Activated CD8-positive, alpha-beta memory T cell treated with anti-CD3 and anti-CD28 coated beads, Interleukin-2, amount 10 ng/mL, durations not matched to agents 7 days and 5 days (primary cell): Measurements from ENCODE around the gene PHKA1. TPM values are rescaled to one million over a fixed set of nuclear protein-coding genes. Genes with fewer than 3 reads are reported as not detected.
"Not testable (repeated sequence)": the region's sequence is repeated elsewhere in the genome, so short reads cannot be mapped to it uniquely, and the experiment has no call there.

Experiments used
- ATAC-seq: fragments of 150-1000 bp; cut with Tn5 transposase; one replicate; pipeline ENCODE4 v1.10.0; 2021; ENCODE audit warnings: moderate library complexity
- CTCF ChIA-PET: fragments of 350-600 bp; sonication (Branson Sonifier 250); formaldehyde crosslinking; loops from one replicate; lab custom pipeline; 2021; ENCODE audit warnings: antibody characterized with exemption; lab: Charles Lee
- DNase-seq: peaks from one replicate; pipeline ENCODE4 v3.0.0-alpha.2; 2020
- H3K27ac Mint-ChIP-seq: one replicate; pipeline ENCODE4 v1.8.0; 2021; ENCODE audit warnings: mild to moderate bottlenecking, mixed read lengths
- H3K27me3 Mint-ChIP-seq: one replicate; pipeline ENCODE4 v1.8.0; 2021; ENCODE audit warnings: mixed read lengths
- H3K36me3 Mint-ChIP-seq: one replicate; pipeline ENCODE4 v1.8.0; 2021; ENCODE audit warnings: mild to moderate bottlenecking, mixed read lengths
- H3K4me1 Mint-ChIP-seq: one replicate; pipeline ENCODE4 v1.8.0; 2021; ENCODE audit warnings: mixed read lengths
- H3K4me3 Mint-ChIP-seq: one replicate; pipeline ENCODE4 v1.8.0; 2021; ENCODE audit warnings: mild to moderate bottlenecking, moderate library complexity, mixed read lengths
- H3K9me3 Mint-ChIP-seq: one replicate; pipeline ENCODE4 v1.8.0; 2022; ENCODE audit warnings: low read depth, mixed read lengths
- total RNA-seq, 2 experiments: library from RNA; stranded (reverse); gene quantifications; one replicate each; pipeline ENCODE4 v1.2.3, GENCODE V29; 2021

Gene PHKA1
- total RNA-seq, 2 experiments from 2014 or later: 1.1 to 4.9 TPM

DNA sequence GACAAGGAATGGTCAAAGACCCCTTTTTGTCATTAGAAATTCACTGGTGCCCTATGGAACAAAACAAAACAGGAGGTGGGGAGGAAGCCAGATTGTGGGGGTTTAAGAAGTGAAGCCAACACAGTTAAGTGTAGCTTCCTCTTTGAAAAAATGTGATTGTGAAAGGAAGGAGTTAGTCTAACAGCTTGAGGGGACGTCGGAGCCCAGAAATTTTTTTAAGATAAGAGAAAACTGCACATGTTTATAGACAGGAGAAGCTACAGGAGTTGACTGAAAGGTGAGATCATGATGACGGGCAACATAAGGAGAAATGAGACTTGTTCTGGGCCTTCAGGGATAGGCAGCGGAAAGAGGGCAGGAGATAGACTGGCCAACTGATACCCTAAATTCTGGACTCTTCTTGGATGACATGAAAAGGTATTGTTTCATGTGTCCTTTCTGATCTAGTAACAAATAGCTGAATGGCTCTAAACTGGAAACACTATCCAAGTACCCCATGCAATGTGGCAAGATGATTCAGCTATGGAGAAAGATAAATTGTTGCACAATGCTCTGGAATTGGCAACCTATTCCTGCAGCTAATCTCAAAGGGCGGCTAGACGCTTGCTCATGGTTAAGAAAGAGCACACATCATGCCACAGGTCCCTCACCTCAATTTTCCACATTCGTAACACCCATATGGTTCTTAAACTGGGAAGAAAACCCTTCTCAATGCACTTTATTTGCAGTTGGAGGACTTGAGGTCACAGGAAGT lies 137.8 kb downstream of the PHKA1 start:
- Mint-ChIP-seq H3K36me3 (peaks cover under 1% of the 10 kb centered on the region), H3K9me3 (no peaks in the 10 kb centered on the region), H3K27me3 (peaks cover 10% of the 10 kb centered on the region), H3K4me3 (no peak overlapping the region), H3K4me1 (peaks cover 6% of the 10 kb centered on the region), H3K27ac (no peak overlapping the region)
- ATAC-seq (no peak), DNase-seq (no peak)
- CTCF ChIA-PET: no interaction called here

DNA sequence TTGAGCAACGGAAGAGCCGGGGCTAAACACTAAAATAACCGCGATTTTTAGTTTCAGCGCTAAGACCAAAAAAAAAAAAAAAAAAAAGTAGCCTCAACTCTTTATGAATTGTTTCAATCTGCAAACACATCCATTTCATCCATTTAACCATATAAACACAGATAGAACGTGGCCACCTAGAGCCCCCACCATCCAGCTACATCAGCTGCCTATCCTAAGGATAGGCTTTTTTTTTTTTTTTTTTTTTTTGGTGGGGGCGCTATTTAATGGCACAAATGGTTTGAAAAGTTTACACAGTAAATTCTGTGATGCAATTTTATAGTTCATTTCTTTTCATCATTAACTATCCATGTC lies 141.0 kb downstream of the PHKA1 start:
- CTCF ChIA-PET: interaction anchor here (0.7 kb wide), 1 partner anchor 79 kb away, joined by 3 read pairs; no protein-coding TSS in a partner anchor
- Mint-ChIP-seq H3K4me1 (peaks cover 9% of the 10 kb centered on the region), H3K4me3 (peak overlapping the region; percentile 91), H3K27ac (peak overlapping the region; percentile 80), H3K9me3 (no peaks in the 10 kb centered on the region), H3K36me3 (peaks cover 7% of the 10 kb centered on the region), H3K27me3 (peaks cover 10% of the 10 kb centered on the region)
- no peak for DNase-seq
- ATAC-seq: peak; percentile 28

DNA sequence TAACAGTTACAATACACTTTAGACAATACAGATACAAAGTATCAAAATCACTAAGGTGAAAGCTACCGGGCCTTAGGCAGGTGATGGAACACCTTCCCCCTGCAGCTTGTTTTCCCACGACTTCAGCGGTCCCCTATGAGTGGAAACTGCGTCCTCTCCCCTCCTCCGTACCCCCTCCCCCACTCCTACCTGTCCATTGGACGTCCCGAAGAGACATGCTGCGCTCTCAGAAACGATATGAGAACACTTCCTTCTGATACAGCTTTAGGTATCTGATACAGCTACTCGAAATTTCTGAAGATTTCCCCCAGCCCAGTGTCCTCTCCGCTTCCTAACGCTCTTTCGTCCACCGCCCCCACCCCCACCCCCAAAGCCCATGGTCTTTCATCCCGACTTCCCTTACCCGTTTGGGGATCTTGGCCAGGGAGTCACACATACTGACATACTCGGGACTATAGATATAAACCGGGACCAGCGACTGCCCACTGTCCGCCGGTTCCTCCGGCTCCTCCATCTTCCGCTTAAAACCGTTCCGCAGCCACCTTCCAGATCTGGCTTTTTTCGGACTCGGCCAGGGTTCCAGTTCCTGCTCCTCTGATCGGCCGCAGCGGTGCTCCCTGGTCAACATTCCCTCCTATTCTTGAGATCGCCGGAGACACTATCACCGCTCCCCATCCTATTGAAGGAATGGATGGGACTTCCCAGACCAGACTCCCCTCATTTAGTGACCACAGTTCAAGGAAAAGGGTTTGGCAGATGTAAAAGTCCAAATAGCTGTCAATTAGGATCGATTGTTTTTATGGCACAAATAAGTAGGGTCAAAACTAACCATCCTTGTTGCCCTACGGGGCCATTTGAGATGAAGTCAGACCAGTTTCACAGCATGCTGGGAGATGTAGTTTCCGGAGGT lies 141.6 kb downstream of the PHKA1 start, which contains the start of gene HDAC8:
HDAC8 (minus strand) TSS at position 596 of the 910 bp plus-strand sequence; CDS start at position 514, 82 bp downstream.
- peaks cover 9% of the 10 kb centered on the region for H3K4me1 Mint-ChIP-seq
- ATAC-seq (peak; percentile 92), DNase-seq (peak; percentile 70)
- no peaks in the 10 kb centered on the region for H3K9me3 Mint-ChIP-seq
- peaks cover 10% of the 10 kb centered on the region for H3K27me3 Mint-ChIP-seq
- CTCF ChIA-PET: interaction anchor here (0.7 to 2.2 kb wide), 3 partner anchors 80 to 327 kb away, joined by 3 to 7 read pairs (median 3); partner anchors contain the start of gene RPS4X
- H3K36me3 Mint-ChIP-seq: peaks cover 8% of the 10 kb centered on the region
- H3K27ac Mint-ChIP-seq: peak within 1 kb of the TSS; percentile 80
- peak within 1 kb of the TSS; percentile 91 for H3K4me3 Mint-ChIP-seq

DNA sequence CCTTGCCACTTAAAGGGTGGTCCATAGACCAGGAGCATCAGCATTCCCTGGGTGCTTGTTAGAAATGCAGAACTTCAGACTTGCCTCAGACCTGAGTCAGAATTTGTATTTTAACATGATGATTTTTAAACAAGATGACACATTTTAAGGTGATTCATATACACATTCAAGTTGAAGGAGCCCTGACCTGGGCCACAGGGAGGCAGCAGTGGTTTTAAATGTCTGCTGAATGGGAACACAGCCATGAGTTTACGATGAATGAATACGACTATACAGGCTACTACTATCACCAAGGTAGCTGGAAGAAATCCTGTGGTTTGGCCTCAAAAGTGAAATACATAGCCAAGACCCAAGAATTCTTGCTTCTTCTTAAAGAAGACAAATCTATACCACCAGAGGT lies 144.3 kb downstream of the PHKA1 start:
- Mint-ChIP-seq H3K36me3 (peaks cover 12% of the 10 kb centered on the region), H3K27me3 (no peaks in the 10 kb centered on the region), H3K9me3 (no peaks in the 10 kb centered on the region), H3K4me3 (no peak overlapping the region), H3K27ac (no peak overlapping the region), H3K4me1 (peaks cover 9% of the 10 kb centered on the region)
- DNase-seq (no peak), ATAC-seq (no peak)
- CTCF ChIA-PET: no interaction called here

DNA sequence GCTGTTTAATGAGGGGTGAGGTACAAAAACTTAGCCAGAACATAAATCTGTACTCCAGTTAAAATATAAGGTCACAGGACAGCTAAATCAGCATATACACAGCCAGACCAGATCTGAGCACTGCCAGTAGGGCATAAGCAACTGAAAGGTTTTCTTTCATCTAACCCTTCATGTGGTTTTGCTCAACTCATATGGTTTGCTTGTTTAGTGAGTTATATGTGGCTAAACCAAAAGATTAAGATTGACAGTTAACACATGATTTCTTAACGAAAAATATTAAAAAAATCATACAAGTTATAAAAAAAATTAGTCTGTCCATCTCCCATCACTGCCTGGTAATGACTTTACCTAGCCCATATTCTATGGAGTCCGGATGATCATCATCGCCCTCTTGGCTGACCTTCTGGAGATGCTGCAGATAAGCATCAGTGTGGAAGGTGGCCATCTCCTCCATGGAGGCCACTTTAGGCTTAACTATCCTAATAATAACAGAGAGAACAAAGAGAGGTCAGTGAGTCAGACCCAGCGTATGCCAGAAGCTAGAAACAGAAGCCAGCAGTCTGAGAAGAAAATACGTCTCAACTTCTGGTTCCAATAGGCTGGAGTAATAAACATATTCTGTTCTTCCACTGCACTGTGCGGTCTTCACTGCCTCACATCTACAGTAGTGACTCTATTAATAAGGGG lies 145.6 kb downstream of the PHKA1 start:
- DNase-seq (no peak), ATAC-seq (no peak)
- H3K4me1 Mint-ChIP-seq: peaks cover 9% of the 10 kb centered on the region
- H3K9me3 Mint-ChIP-seq: no peaks in the 10 kb centered on the region
- CTCF ChIA-PET: no interaction called here
- H3K27me3 Mint-ChIP-seq: no peaks in the 10 kb centered on the region
- H3K27ac Mint-ChIP-seq: no peak overlapping the region
- no peak overlapping the region for H3K4me3 Mint-ChIP-seq
- H3K36me3 Mint-ChIP-seq: peaks cover 14% of the 10 kb centered on the region

DNA sequence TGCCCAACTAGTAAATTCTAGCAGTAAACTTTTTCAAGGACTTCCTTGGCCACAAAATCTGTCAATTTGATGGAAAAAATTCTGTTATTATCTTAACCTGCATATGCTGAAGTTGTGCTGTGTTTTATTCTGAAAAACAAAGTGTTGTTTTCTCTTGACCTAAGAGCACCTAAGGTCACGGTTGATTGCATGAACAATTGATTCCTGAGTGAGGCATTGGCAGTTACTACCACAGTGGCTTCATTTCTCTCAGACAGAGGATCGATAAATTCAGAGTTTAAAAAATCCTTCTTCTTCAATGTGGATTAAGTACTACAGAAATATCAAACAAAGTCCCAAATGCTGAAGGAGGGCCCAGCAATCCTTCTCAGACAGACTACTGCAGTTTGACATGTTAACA lies 147.7 kb downstream of the PHKA1 start:
- CTCF ChIA-PET: no interaction called here
- no peak for ATAC-seq
- no peak overlapping the region for H3K4me3 Mint-ChIP-seq
- H3K9me3 Mint-ChIP-seq: no peaks in the 10 kb centered on the region
- peaks cover 3% of the 10 kb centered on the region for H3K4me1 Mint-ChIP-seq
- no peaks in the 10 kb centered on the region for H3K27me3 Mint-ChIP-seq
- no peak for DNase-seq
- H3K36me3 Mint-ChIP-seq: peaks cover 23% of the 10 kb centered on the region
- no peak overlapping the region for H3K27ac Mint-ChIP-seq

DNA sequence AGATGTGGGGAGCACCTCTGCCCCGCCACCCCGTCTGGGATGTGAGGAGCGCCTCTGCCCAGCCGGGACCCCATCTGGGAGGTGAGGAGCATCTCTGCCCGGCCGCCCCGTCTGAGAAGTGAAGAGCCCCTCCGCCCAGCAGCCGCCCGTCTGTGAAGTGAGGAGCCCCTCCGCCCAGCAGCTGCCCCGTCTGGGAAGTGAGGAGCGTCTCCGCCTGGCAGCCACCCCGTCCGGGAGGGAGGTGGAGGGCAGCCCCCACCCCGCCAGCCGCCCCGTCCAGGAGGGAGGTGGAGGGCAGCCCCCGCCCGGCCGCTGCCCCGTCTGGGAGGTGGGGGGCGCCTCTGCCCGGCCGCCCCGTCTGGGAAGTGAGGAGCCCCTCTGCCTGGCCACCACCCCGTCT lies 154.5 kb downstream of the PHKA1 start:
- H3K4me1 Mint-ChIP-seq, H3K27me3 Mint-ChIP-seq, DNase-seq, ATAC-seq, CTCF ChIA-PET, H3K27ac Mint-ChIP-seq, H3K4me3 Mint-ChIP-seq, H3K9me3 Mint-ChIP-seq: not testable (repeated sequence)
- H3K36me3 Mint-ChIP-seq: peaks cover 32% of the 10 kb centered on the region

DNA sequence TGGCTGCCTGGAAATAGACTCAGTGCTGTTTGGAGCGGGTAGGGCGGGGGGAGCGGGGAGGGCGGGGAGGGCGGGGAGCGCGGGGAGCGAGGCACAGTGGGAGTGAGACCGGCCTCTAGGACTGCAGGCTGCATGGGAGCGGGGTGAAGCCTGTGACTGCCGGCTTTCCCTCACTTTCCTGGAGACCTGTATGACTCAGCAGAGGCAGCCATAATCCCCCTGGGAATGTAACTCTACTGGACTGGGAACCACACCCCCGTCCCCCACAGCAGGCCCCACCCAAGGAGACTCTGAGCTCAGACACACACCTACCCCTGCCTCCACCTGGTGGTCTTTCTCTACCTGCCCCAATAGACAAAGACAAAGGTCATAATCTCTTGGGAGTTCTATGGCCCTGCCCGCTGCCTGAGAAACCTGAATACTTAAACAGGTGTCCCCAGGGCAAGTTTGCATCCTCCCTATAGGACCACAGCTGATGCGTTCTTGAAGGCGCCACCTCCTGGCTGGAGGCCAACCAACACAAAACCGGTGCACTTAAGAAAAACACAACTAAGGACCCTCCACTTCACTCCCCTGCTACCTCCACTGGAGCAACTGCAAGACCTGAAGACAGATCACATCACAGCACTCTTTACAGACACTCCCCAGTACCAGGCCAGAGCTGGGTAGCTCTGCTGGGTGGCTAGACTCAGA lies 159.5 kb downstream of the PHKA1 start:
- Mint-ChIP-seq H3K27ac (no peak overlapping the region), H3K36me3 (peaks cover 16% of the 10 kb centered on the region)

DNA sequence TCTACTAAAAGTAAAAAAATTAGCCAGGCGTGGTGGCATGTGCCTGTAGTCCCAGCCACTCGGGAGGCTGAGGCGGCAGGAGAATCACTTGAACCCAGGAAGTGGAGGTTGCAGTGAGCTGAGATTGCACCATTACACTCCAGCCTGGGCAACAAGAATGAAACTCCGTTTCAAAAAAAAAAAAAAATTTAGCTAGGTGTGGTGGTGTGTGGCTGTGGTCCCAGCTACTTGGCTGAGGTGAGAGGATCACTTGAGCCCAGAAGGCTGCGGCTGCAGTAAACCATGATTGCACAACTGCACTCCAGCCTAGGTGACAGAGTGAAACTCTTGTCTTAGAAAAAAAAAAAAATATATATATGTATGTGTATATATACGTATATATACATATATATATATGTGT lies 161.7 kb downstream of the PHKA1 start:
- H3K4me3 Mint-ChIP-seq, ATAC-seq, H3K4me1 Mint-ChIP-seq, H3K27ac Mint-ChIP-seq, DNase-seq, CTCF ChIA-PET, H3K27me3 Mint-ChIP-seq, H3K9me3 Mint-ChIP-seq, H3K36me3 Mint-ChIP-seq: not testable (repeated sequence)

More for the DNA sequence above, 159.5 kb downstream of the PHKA1 start:
- no peak for DNase-seq
- Mint-ChIP-seq H3K4me3 (no peak overlapping the region), H3K4me1 (no peaks in the 10 kb centered on the region), H3K27me3 (no peaks in the 10 kb centered on the region), H3K9me3 (no peaks in the 10 kb centered on the region)
- CTCF ChIA-PET: no interaction called here
- no peak for ATAC-seq

DNA sequence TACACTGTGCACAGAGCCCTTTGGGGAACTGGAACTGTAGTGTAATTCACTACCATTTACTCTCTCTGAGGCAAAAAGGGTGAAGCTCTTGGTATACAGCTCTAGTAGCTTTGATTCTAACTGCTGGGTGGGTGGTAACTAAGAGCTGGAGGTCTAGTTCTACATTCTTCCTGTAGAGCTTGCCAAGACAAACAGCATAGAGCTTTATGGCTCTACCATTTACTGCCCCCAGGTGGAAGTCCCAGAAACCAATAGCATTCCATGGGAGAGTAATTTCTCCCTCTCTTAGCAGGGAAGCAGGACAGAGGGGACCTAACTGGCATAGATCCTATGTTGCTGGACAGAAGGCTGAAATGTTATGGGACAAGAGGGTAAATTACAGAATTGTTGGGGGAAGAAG lies 168.1 kb downstream of the PHKA1 start:
- ATAC-seq (no peak), DNase-seq (no peak)
- no peaks in the 10 kb centered on the region for H3K9me3 Mint-ChIP-seq
- no peaks in the 10 kb centered on the region for H3K27me3 Mint-ChIP-seq
- H3K4me3 Mint-ChIP-seq: no peak overlapping the region
- H3K36me3 Mint-ChIP-seq: peaks cover 7% of the 10 kb centered on the region
- H3K27ac Mint-ChIP-seq: no peak overlapping the region
- peaks cover 1% of the 10 kb centered on the region for H3K4me1 Mint-ChIP-seq
- CTCF ChIA-PET: no interaction called here

DNA sequence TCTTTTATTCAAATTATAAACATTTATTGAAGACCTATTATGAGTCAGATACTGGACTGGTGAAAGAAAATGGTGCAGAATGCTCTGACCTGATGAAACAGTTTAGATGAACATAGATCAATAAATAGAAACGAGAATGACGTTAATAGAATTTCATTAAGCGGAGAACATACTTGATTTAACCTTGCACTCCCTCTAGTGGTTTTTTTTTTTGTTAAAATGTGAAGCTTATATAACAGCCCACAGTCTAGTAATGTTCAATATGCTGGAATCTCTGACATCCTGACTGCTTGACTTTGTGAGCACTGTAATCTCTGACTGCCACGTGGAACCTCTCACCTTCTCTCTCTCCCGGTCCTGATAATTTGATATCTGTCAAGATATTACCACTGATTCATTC lies 173.8 kb downstream of the PHKA1 start:
- Mint-ChIP-seq H3K27me3 (no peaks in the 10 kb centered on the region), H3K4me3 (no peak overlapping the region), H3K36me3 (peaks cover 4% of the 10 kb centered on the region), H3K9me3 (no peaks in the 10 kb centered on the region), H3K27ac (no peak overlapping the region), H3K4me1 (peaks cover 1% of the 10 kb centered on the region)
- CTCF ChIA-PET: interaction anchor here (1.0 to 2.3 kb wide), 4 partner anchors 11 to 295 kb away, joined by 3 to 8 read pairs (median 3); no protein-coding TSS in a partner anchor
- DNase-seq (no peak), ATAC-seq (no peak)

DNA sequence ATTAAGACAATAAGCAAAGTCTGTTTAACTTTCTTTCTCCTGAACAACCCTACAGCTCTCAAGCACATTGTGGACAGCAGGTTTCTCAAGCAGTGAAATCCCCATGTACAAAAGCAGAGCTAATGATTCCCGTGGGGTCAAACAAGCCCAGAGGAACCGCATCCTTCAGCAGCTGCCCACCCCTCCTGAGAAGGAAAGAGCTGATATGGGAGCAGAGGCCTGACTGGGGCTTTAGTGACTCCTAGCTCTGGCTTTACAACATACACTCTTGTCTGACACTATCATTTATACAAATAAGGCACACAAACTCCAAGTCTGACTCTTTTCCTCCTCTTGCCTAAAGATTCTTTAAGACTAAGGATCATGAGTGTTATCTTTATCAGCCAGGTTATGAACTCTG lies 174.3 kb downstream of the PHKA1 start:
- Mint-ChIP-seq H3K27me3 (no peaks in the 10 kb centered on the region), H3K36me3 (peaks cover 2% of the 10 kb centered on the region), H3K4me1 (peaks cover 1% of the 10 kb centered on the region), H3K9me3 (no peaks in the 10 kb centered on the region), H3K4me3 (no peak overlapping the region), H3K27ac (no peak overlapping the region)
- CTCF ChIA-PET: interaction anchor here (0.6 to 2.3 kb wide), 5 partner anchors 11 to 294 kb away, joined by 3 to 8 read pairs (median 3); no protein-coding TSS in a partner anchor
- ATAC-seq: no peak
- no peak for DNase-seq
